ENCODE data around the gene PDAP1.

GRCh38 chr7:99390941-99391602 is 17.3 kb downstream of the PDAP1 start:
- no peak for TF ChIP-seq CEBPB (IDR thresholded peaks at IDR 0.05; ENCODE audit: borderline replicate concordance in 1 of 2, low read depth in 2 of 2, low read length in 2 of 2)
- no peak for TF ChIP-seq MTA2 (IDR thresholded peaks at IDR 0.05; ENCODE audit: low read depth)
- TF ChIP-seq CTCF (IDR thresholded peaks at IDR 0.05 in 2 of 3, conservative IDR thresholded peaks at IDR 0.05 in 1 of 3; ENCODE audit: control insufficient read depth in 2 of 3, extremely low read depth in 1 of 3, insufficient read depth in 1 of 3, low read depth in 3 of 3, low read length in 3 of 3): no peak
- TF ChIP-seq RFX5 (IDR thresholded peaks at IDR 0.05; ENCODE audit: low read depth, low read length): no peak
- no peak for TF ChIP-seq ELK1 (IDR thresholded peaks at IDR 0.05; ENCODE audit: low read depth, low read length)
